ENCODE measurements around the gene SFXN5. TPM values are rescaled to one million over a fixed set of nuclear protein-coding genes. Genes with fewer than 3 reads are reported as not detected.

The SFXN5 gene
- total and polyA plus RNA-seq, 2 donors (not counting 3 experiments of a cell fraction or from before 2014, with no cell fraction given): 18.7 to 28.6 TPM

- no peak for DNase-seq (ENCODE audit: low read depth, low spot score)
- ChIA-PET POLR2A (no interaction called here), CTCF (interaction anchor here (0.7 to 1.5 kb wide), 4 partner anchors 12 to 141 kb away, joined by 3 to 5 read pairs (median 3); no protein-coding TSS in a partner anchor)
- intact Hi-C loops (cut with micrococcal nuclease) (no loop called here), dilution Hi-C loops (cut with MboI; ENCODE audit: extremely low pct_ligation_motif_present, low sequenced_read_pairs) (no loop called here)
- no peaks in the 10 kb centered on the region for H3K9me3 ChIP-seq (replicated peaks; ENCODE audit: control insufficient read depth, insufficient read depth, low read length)
- no peaks in the 10 kb centered on the region for H4K20me1 ChIP-seq (replicated peaks; ENCODE audit: control insufficient read depth, extremely low read depth, insufficient read depth, low read length)
- H3K4me3 ChIP-seq (replicated peaks in 1 of 3; ENCODE audit: insufficient read depth in 1 of 3, low read depth in 1 of 3, low read length in 3 of 3): no peak overlapping the region
- no peaks in the 10 kb centered on the region for H3K4me1 ChIP-seq (ENCODE audit: control insufficient read depth, extremely low read depth, insufficient read depth, low read length)
- H3K27ac ChIP-seq (ENCODE audit: insufficient read depth, low read depth, low read length): no peak overlapping the region
- no peaks in the 10 kb centered on the region for H3K79me2 ChIP-seq (ENCODE audit: control insufficient read depth, insufficient read depth, low read length)
- no peak for FAIRE-seq
- TF ChIP-seq CTCF (IDR thresholded peaks at IDR 0.05; ENCODE audit: extremely low read depth in 1 of 2, insufficient read depth in 1 of 2, low read depth in 1 of 2, low read length in 2 of 2) (no peak), GATA2 (IDR thresholded peaks at IDR 0.05; ENCODE audit: insufficient read depth, insufficient read length, low read depth, low read length) (no peak), JUN (IDR thresholded peaks at IDR 0.05; ENCODE audit: borderline replicate concordance, insufficient read depth, insufficient read length, low read depth) (no peak), MYC (IDR thresholded peaks at IDR 0.05; ENCODE audit: low read depth, low read length) (no peak), EZH2 (IDR thresholded peaks at IDR 0.05; ENCODE audit: borderline replicate concordance, low read depth, low read length, severe bottlenecking) (no peak), FOS (IDR thresholded peaks at IDR 0.05; ENCODE audit: borderline replicate concordance, insufficient read depth, low read length) (no peak), POLR2A (IDR thresholded peaks at IDR 0.05; ENCODE audit: low read depth, low read length) (no peak), MAX (IDR thresholded peaks at IDR 0.05; ENCODE audit: insufficient read depth, insufficient read length) (no peak), POLR2AphosphoS5 (IDR thresholded peaks at IDR 0.05; ENCODE audit: insufficient read depth, low read depth, low read length) (no peak)
- no peak overlapping the region for H2AFZ ChIP-seq (ENCODE audit: low read depth, low read length)
- no peaks in the 10 kb centered on the region for H3K9me1 ChIP-seq (replicated peaks; ENCODE audit: control insufficient read depth, extremely low read depth, insufficient read depth, low read length)
- no peaks in the 10 kb centered on the region for H3K27me3 ChIP-seq (ENCODE audit: control insufficient read depth in 2 of 2, insufficient read depth in 2 of 2, low read length in 2 of 2)
- H3K9ac ChIP-seq (replicated peaks; ENCODE audit: extremely low read depth, insufficient read depth, low read length): no peak overlapping the region
- peaks cover 0 to 2% of the 10 kb centered on the region in 2 experiments for H3K36me3 ChIP-seq (ENCODE audit: control insufficient read depth in 2 of 2, extremely low read depth in 1 of 2, insufficient read depth in 2 of 2, low read length in 2 of 2)
- no TSS peak for BruUV-seq (replicated peaks)
- H3K4me2 ChIP-seq (ENCODE audit: insufficient read depth, low read length): no peak overlapping the region
These were observed 36.7 kb downstream of the SFXN5 start for GRCh38 chr2:73034661-73035375.
